Adrenal gland (tissue), 5 donors: ENCODE results near the gene CCDC33.

Experiments
- POLR2A ChIP-seq, 2 donors: fragments of 450-650 bp; IDR thresholded peaks; one replicate each; pipeline ENCODE4 v1.6.1; 2017; ENCODE audit warnings: antibody characterized with exemption in 2 of 2, mild to moderate bottlenecking in 2 of 2, moderate library complexity in 1 of 2
- TF ChIP-seq, protein P1 (sequence below), 6 experiments: fragments of 450-650 bp in 4 of 6; fragments of 200-600 bp in 2 of 6; sonication (generic) in 1 of 6; IDR thresholded peaks; 1 replicate in 5 of 6; 2 replicates in 1 of 6; pipeline versions ENCODE4 v1.5.1 to v1.8.0; 2016 to 2021; ENCODE audit warnings: antibody characterized with exemption in 6 of 6, mild to moderate bottlenecking in 2 of 6, moderate library complexity in 1 of 6
- donor health status: DM: no; HTN: no; CAD: no.

GRCh38 chr15:74258456-74259291 is 22.5 kb downstream of the CCDC33 start:
- TF ChIP-seq, protein P1, sequence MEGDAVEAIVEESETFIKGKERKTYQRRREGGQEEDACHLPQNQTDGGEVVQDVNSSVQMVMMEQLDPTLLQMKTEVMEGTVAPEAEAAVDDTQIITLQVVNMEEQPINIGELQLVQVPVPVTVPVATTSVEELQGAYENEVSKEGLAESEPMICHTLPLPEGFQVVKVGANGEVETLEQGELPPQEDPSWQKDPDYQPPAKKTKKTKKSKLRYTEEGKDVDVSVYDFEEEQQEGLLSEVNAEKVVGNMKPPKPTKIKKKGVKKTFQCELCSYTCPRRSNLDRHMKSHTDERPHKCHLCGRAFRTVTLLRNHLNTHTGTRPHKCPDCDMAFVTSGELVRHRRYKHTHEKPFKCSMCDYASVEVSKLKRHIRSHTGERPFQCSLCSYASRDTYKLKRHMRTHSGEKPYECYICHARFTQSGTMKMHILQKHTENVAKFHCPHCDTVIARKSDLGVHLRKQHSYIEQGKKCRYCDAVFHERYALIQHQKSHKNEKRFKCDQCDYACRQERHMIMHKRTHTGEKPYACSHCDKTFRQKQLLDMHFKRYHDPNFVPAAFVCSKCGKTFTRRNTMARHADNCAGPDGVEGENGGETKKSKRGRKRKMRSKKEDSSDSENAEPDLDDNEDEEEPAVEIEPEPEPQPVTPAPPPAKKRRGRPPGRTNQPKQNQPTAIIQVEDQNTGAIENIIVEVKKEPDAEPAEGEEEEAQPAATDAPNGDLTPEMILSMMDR (IDR thresholded peaks at IDR 0.05), result no peak
- TF ChIP-seq POLR2A (IDR thresholded peaks at IDR 0.05), result no peak
